ENCODE results near the gene BCL11B.
"Not testable (repeated sequence)": the region's sequence is repeated elsewhere in the genome, so short reads cannot be mapped to it uniquely, and the experiment has no call there.

BCL11B gene

DNA sequence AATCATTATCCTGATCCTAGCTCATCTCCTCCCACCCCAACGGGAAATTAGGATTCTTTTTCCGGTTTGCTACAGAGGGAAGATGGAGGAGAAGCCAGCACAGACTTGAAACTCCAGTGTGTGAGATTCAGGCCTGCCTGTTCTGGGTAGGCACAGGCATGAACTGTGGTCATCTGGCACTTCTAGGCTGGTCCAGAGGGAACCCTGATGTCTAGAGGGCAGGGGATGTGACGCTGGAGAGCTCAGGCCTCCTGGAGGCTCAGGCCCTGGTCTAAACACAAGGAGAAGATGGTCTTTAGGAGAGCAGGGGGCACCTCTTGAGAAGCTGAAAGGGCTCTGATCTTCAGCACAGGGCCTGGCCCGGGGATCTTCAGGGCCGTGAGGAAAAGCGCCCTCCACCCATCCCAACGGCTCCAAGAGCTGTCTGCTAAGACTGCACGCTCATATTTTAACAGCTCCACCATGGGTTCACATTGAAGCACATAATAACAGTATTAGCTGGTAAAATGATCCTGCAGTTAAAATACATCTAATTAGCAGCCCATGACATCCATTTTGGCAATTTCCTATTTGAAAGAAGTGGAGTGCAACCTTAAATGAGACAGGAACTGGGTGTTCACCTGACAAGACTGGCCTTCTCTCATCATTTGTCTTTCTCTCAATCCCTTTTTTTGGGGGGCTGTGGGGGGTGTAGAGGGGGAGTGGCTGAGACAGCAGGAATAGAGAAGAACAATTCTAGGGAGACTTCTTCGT is 35.4 kb downstream of the BCL11B start:
- no peak for DNase-seq

DNA sequence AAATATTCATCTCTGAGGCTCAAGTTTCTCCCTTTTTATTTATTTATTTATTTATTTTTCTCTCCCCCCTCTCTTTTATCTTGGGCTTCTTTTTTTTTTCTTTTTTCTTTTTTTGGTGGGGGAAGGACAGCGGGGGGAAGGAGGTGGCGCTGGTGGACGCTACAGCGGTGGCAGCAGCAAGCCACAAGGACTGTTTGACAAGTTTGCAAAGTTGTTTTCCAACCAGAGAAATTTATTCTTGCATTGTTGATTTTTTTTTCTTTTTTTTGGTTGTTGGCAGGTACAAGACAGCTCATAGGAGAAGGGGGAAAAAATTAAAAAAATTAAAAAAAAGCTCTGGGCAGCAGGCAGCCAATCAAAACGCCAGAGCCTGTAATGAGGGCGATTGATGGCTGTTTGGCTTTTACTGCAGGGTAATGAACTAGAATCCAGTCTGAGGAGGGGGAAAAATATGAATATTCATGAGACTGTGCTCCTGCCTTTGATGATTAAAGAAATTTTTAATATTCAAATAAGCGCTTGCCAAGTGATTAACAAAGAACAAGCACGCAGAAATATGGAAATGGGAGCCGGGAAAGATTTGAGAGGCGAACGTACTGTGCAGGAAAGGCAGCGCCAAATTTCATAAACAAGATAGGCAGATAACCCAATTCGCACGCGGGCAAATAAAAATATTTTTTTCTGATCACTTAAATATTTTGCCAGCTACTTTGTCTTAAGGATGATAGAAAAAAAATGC is 36.2 kb downstream of the BCL11B start:
- no peak for DNase-seq

- DNase-seq, result peak; percentile 98
These were observed 36.9 kb downstream of the BCL11B start for GRCh38 chr14:99234961-99235571.

GRCh38 chr14:99234355-99234754 is 37.6 kb downstream of the BCL11B start:
- peak; percentile 88 for DNase-seq

DNA sequence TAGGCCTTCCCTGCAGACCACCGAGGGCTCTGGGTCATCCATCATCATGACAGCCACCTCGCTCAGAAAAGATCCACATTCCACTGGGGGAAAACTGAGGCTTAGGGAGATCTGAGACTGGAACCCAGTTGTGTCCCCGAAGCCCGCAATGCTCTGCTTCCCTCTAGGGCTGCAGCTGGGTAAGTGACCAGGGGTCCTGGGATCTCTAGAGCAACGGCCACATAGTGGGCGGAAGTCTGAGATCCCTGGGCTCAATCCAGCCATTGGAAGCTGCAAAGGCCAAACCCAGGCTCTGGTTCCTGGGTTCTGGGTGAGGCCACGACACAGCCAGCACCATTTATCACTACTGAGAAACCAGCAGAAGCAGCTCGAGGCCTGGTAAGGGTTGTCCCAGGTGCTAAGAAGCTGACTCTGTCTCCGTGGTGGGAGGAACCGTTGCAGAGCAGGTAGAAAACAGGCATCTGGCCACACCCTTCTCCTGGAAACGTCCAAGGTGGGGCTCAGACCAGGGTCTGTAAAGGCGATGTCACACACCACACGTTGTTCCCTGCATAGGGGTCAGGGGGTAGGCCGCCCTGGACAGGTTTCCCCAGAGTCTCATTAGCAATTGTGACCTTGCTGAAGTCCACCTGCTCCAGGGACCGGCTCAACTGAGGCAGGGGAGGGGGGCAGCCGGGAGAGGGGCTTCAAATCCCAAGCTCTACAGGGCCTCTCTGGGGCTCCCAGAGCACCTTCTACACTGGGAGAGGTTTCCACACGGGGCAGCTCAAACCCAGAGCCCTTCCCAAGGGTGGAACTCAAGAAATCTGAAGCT is 38.6 kb downstream of the BCL11B start:
- no peak for DNase-seq

- no peak for DNase-seq
These were observed 39.2 kb downstream of the BCL11B start for GRCh38 chr14:99232714-99233214.

- DNase-seq, result peak; percentile 95
These were observed 39.9 kb downstream of the BCL11B start for GRCh38 chr14:99231850-99232713.

- peak; percentile 75 for DNase-seq
These were observed 40.7 kb downstream of the BCL11B start for GRCh38 chr14:99231161-99231849.

GRCh38 chr14:99230208-99231151 is 41.5 kb downstream of the BCL11B start:
- peak; percentile 85 for DNase-seq

GRCh38 chr14:99229654-99230207 is 42.3 kb downstream of the BCL11B start:
- peak; percentile 71 for DNase-seq

DNA sequence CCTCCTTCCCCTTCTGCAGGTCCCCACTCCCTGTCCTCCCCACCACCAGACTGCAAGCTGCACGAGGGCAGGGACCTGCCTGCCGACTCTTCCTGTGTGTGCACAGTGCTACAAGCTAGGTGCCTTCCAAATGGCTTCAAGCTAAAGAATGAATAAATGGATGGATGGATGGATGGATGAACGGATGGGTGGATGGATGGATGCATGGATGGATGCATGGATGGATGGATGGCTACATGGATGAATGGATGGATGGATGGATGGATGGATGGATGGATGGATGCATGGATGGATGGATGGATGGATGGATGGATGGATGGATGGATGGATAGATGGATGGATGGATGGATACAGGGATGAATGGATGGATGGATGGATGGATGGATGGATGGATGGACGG is 43.2 kb downstream of the BCL11B start:
- DNase-seq, result not testable (repeated sequence)

GRCh38 chr14:99226687-99227086 is 45.3 kb downstream of the BCL11B start:
- DNase-seq, result no peak

DNA sequence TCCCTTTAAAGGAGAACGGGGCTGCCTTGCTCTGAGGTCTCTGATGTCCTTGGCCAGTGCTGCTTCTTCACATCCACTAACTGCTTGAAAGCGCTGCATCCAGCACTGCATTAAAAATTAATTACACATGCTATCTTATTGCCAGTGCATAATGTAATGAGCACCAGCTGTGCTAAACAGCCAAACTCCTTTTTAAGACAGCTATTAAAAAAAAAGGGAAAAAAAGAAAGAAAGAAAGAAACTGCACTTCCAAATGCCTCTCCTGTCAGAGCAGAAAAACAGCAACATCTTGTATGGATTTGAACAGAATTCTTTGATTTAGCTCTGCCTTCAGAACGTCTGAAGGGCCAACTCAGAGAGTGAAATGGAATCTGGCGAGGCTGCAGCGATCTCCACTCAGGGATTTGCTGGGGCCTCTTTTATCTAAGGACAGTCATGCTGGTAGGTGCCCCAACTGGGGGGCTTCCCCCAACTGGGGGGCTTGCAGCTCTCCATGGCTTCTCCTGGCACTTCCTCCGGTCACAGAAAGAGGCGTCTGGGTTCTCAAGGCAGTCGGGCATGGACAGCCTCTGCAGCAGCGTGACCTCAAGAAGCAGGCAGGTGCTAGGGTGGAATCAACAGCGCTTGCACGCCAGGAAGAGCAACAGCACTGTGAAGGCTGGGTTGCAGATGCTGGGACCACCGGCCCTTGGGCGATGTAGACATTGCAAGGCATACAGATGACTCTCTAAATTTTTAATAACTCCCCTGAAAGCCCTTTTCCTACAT is 46.4 kb downstream of the BCL11B start:
- DNase-seq, result no peak

- no peak for DNase-seq
These were observed 47.0 kb downstream of the BCL11B start for GRCh38 chr14:99224948-99225347.

GRCh38 chr14:99224116-99224910 is 47.7 kb downstream of the BCL11B start:
- DNase-seq, result no peak

DNA sequence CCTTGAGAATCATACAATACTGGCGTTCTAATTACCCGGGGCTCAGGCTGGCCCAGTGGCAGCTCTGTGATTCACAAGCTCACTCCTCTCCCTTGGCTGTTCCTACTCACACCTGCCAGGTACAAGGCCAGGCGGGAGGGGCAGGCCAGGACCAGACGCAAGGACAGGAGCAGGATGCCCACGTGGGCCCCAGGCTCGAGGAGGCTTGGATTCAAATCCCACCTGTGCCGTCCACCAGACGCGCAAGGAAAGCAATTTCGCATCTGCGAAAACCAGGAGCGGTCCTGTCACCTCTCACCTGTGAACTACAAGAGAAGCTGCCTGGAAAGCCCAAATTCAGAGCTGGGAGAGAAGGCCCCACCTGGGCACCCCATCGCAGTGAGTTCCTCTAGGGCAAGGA is 50.6 kb downstream of the BCL11B start:
- DNase-seq, result no peak

GRCh38 chr14:99217066-99217955 is 54.7 kb downstream of the BCL11B start:
- no peak for DNase-seq

Measured in islet precursor cell (in vitro differentiated cells).